HEK293 (cell line): Measurements from ENCODE around the gene PCTP.

ENCODE experiments used
- BCL11B ChIP-seq: fragments of 450-650 bp; formaldehyde crosslinking; IDR thresholded peaks from 2 replicates; pipeline ENCODE4 v1.5.1; 2016; ENCODE audit warnings: low read depth, missing biosample characterization, missing genetic modification characterization
- CTCF ChIP-seq: fragments of 450-650 bp; formaldehyde crosslinking; IDR thresholded peaks from 2 replicates; pipeline ENCODE4 v1.5.1; 2016; ENCODE audit warnings: missing biosample characterization, missing genetic modification characterization
- KLF10 ChIP-seq: fragments of 450-650 bp; IDR thresholded peaks from 2 replicates; pipeline ENCODE4 v1.5.1; 2018; ENCODE audit warnings: missing biosample characterization, mild to moderate bottlenecking, missing genetic modification characterization
- PRDM1 ChIP-seq: fragments of 450-650 bp; formaldehyde crosslinking; IDR thresholded peaks from 2 replicates; pipeline ENCODE4; 2016; ENCODE audit warnings: missing biosample characterization, missing genetic modification characterization
- SETDB1 ChIP-seq: IDR thresholded peaks from one replicate; pipeline ENCODE4 v1.6.1; 2017; ENCODE audit warnings: mild to moderate bottlenecking, low read length, moderate library complexity, mixed read lengths; ENCODE audit not compliant: insufficient read length
- ZBTB1 ChIP-seq: fragments of 450-650 bp; formaldehyde crosslinking; IDR thresholded peaks from 2 replicates; pipeline ENCODE4 v1.5.1; 2016; ENCODE audit warnings: missing biosample characterization, missing genetic modification characterization
- ZFP41 ChIP-seq: fragments of 450-650 bp; formaldehyde crosslinking; IDR thresholded peaks from 2 replicates; pipeline ENCODE4 v1.5.1; 2016; ENCODE audit warnings: missing biosample characterization, missing genetic modification characterization, borderline replicate concordance
- ZNF169 ChIP-seq: fragments of 450-650 bp; formaldehyde crosslinking; IDR thresholded peaks from 2 replicates; pipeline ENCODE4 v1.5.1; 2016; ENCODE audit warnings: missing biosample characterization, missing genetic modification characterization
- ZNF248 ChIP-seq: fragments of 450-650 bp; formaldehyde crosslinking; IDR thresholded peaks from 2 replicates; pipeline ENCODE4 v1.5.1; 2017; ENCODE audit warnings: missing biosample characterization, missing genetic modification characterization
- ZNF274 ChIP-seq, 2 experiments: fragments of 200-500 bp in 1 of 2; fragments of 450-650 bp in 1 of 2; sonication (Bioruptor generic) in 1 of 2; formaldehyde crosslinking in 1 of 2; IDR thresholded peaks; 2 replicates each; pipeline versions ENCODE4 v1.5.1 to v1.6.1; 2014 to 2016; ENCODE audit warnings: borderline replicate concordance in 1 of 2, inconsistent platforms in 1 of 2, low read length in 1 of 2, missing biosample characterization in 1 of 2, missing genetic modification characterization in 1 of 2
- ZNF621 ChIP-seq: fragments of 450-650 bp; formaldehyde crosslinking; IDR thresholded peaks from 2 replicates; pipeline ENCODE4 v1.5.1; 2017; ENCODE audit warnings: missing biosample characterization, missing genetic modification characterization

GRCh38 chr17:55825213-55825612, 74.4 kb downstream of the PCTP start:
- TF ChIP-seq ZFP41 (tag by site-specific recombination) (no peak), SETDB1 (no peak), PRDM1 (tag by site-specific recombination) (no peak), CTCF (no peak), ZNF621 (tag by site-specific recombination) (no peak), ZNF248 (tag by site-specific recombination) (no peak), BCL11B (tag by site-specific recombination) (no peak), ZNF169 (tag by site-specific recombination) (no peak), ZBTB1 (tag by site-specific recombination) (no peak), KLF10 (tag by site-specific recombination) (no peak), ZNF274 (IDR thresholded peaks at IDR 0.05; ENCODE audit: low read length) (no peak), ZNF274 (tag by site-specific recombination; IDR thresholded peaks at IDR 0.05; ENCODE audit: borderline replicate concordance) (no peak)
